Breast epithelium (tissue), 3 donors: ENCODE data around the gene RCOR1.

Experiments used
- POLR2A ChIP-seq: fragments of 450-650 bp; IDR thresholded peaks from one replicate; pipeline ENCODE4 v1.6.1; 2016; ENCODE audit warnings: antibody characterized with exemption, mild to moderate bottlenecking, moderate library complexity
- POLR2AphosphoS5 ChIP-seq, 3 donors: sonication (generic); formaldehyde crosslinking; IDR thresholded peaks; one replicate each; pipeline ENCODE4 v1.6.1; 2017; ENCODE audit warnings: antibody characterized with exemption in 3 of 3
- TF ChIP-seq, protein P1 (sequence below), 3 donors: fragments of 450-650 bp; IDR thresholded peaks; one replicate each; pipeline ENCODE4 v1.5.1; 2016 to 2017; ENCODE audit warnings: antibody characterized with exemption in 3 of 3, mild to moderate bottlenecking in 3 of 3, moderate library complexity in 3 of 3

DNA sequence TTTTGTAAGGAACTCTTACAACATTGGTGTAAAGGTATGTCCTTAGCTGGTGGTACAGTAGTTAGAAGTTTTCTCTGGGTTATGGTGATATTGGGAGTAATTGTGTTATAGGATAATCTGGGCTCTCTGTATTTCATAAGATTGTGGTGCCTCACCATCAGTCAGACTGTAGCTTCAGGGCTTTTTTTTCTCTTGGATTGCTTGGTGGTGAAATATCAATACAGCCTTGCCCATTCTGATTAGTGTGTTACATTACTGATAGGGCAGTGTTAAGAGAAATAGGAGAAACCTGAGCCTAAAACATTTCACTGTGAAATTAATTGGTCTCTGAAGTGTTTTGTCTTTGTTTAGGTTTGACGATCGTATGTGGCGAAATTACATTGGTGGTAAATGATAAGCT lies 71.0 kb downstream of the RCOR1 start:
- TF ChIP-seq, protein P1, sequence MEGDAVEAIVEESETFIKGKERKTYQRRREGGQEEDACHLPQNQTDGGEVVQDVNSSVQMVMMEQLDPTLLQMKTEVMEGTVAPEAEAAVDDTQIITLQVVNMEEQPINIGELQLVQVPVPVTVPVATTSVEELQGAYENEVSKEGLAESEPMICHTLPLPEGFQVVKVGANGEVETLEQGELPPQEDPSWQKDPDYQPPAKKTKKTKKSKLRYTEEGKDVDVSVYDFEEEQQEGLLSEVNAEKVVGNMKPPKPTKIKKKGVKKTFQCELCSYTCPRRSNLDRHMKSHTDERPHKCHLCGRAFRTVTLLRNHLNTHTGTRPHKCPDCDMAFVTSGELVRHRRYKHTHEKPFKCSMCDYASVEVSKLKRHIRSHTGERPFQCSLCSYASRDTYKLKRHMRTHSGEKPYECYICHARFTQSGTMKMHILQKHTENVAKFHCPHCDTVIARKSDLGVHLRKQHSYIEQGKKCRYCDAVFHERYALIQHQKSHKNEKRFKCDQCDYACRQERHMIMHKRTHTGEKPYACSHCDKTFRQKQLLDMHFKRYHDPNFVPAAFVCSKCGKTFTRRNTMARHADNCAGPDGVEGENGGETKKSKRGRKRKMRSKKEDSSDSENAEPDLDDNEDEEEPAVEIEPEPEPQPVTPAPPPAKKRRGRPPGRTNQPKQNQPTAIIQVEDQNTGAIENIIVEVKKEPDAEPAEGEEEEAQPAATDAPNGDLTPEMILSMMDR (IDR thresholded peaks at IDR 0.05): no peak
- TF ChIP-seq POLR2A (no peak), POLR2AphosphoS5 (IDR thresholded peaks at IDR 0.05) (no peak)
